Retinal pigment epithelial cell (primary cell): Measurements from ENCODE around the gene CFAP46.

Experiments
- DNase-seq: peaks from one replicate; pipeline ENCODE4 v3.0.0-alpha.2; 2010; ENCODE audit warnings: low read depth
- H3K4me3 ChIP-seq: 2 replicates; pipeline ENCODE4 v1.5.1; 2011; ENCODE audit warnings: mild to moderate bottlenecking, low read length, control low read depth, moderate library complexity
- TF ChIP-seq, protein P1 (sequence below): conservative IDR thresholded peaks from 2 replicates; pipeline ENCODE4 v1.5.1; 2011; ENCODE audit warnings: low read depth, low read length, control low read depth, inconsistent platforms

The CFAP46 gene

DNA sequence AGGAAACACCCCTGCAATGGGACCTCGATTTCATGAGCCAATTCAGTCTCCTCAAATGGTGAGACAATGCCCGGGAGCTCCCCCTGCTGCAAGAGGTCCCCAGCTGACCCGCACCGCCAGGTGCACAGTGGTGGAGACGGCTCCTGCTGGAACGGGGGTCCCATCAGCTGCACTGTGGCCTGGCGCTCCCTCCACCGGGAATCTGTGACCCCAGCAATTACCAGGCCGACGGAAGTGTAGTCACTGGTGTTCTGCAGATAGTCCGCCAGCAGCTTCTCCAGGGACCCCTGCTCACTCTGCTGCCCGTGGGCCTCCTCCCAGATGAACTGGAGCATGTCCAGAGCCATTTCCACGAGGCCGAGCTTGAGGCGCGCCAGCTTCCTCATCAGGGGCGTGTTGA, 91.5 kb downstream of the CFAP46 start:
- H3K4me3 ChIP-seq, result no peak overlapping the region
- TF ChIP-seq, protein P1, sequence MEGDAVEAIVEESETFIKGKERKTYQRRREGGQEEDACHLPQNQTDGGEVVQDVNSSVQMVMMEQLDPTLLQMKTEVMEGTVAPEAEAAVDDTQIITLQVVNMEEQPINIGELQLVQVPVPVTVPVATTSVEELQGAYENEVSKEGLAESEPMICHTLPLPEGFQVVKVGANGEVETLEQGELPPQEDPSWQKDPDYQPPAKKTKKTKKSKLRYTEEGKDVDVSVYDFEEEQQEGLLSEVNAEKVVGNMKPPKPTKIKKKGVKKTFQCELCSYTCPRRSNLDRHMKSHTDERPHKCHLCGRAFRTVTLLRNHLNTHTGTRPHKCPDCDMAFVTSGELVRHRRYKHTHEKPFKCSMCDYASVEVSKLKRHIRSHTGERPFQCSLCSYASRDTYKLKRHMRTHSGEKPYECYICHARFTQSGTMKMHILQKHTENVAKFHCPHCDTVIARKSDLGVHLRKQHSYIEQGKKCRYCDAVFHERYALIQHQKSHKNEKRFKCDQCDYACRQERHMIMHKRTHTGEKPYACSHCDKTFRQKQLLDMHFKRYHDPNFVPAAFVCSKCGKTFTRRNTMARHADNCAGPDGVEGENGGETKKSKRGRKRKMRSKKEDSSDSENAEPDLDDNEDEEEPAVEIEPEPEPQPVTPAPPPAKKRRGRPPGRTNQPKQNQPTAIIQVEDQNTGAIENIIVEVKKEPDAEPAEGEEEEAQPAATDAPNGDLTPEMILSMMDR, result no peak
- DNase-seq, result no peak

DNA sequence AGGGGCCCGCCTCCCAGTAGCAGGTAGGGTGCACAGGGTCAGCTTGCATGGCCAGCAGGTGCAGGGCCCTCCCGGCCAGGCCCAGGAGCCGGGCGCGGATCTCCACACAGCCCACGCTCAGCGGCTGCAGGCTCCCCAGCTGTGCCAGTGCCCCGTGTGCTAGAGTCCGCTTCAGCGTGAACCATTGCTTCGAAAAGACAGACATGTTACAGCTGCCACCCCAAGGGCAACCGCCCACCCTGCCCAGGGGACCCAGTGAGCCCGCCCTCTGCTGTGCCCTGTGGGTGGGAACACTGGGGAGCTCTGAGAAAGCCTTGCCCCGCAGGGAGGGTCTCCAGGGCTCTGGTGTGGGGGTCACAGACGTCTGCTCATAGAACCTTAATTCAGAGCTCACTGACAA, 92.1 kb downstream of the CFAP46 start:
- no peak for DNase-seq
- H3K4me3 ChIP-seq, result no peak overlapping the region
- TF ChIP-seq, protein P1, result no peak

DNA sequence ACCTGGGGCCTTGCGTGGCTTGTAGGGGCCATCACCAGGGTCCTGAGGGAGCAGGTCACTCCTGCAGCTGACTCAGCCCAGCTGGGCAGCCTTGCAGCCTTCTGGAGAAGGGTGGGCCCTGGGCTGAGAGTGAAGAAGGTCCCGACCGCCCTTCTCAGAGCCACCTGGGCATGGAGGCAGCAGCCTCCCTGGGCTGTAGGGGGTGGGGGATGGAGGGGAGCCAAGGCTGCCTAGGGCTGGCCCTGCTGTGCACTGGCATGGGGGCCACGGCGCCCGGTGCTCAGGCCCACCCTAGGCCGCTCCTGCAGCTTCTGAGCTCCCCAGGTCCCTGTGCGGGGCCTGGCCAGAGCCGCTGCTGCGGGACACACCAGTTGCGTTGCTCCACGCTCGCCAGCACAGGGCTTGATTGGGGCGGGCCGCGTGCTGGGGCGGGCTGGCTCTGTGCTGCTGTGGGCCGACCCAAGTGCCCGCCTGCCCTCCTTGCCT, 92.8 kb downstream of the CFAP46 start:
- DNase-seq, result no peak
- no peak overlapping the region for H3K4me3 ChIP-seq
- TF ChIP-seq, protein P1, result no peak

DNA sequence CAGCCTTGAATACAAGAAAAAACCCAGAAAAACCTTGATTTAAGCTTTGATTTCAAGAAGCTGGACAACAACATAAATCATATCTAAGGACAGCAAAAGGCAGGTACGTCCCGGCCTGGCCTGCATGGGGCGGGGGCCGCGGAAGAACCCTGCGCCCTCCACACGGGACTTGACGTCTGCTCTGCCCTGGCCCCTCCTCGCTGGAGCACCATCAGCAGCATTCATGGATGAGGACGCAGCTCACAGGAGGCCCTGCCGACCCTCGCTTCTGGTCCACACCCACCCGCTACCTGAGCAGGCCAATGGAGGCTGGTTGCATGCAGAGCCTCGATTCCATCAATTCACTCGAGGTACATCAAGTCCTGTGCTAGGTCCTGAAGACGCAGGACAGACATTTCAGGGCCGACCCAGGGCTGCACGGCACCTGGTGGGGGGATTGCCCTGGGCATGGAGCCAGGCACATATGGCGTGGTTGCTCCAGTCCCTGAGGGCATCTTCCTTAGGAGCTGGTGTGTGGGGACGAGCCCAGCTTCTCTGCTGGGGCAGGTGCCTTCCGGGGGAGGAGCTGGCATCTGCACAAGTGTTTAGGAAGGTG, 93.3 kb downstream of the CFAP46 start:
- TF ChIP-seq, protein P1, result no peak
- H3K4me3 ChIP-seq, result no peak overlapping the region
- DNase-seq, result no peak

DNA sequence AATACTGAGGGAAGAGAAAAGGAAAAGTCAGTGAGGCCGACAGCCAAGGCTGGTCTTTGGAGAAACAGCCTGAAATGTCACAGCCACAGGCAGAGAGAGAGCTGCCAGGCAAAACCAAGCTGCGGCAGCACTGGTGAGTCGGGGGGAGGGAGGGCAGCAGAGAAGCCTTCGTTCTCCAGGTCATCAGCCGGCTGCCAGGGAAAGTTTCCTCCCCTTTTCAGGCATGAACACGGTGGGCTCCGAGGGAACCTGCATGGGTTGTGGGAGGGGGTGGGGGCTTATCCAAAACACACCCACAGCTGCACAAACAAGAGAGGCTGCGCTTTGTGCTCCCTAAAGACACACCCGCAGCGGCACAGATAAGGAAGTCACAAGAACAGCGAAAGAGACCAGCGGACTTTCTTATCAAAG, 94.1 kb downstream of the CFAP46 start:
- no peak overlapping the region for H3K4me3 ChIP-seq
- TF ChIP-seq, protein P1, result no peak
- no peak for DNase-seq

DNA sequence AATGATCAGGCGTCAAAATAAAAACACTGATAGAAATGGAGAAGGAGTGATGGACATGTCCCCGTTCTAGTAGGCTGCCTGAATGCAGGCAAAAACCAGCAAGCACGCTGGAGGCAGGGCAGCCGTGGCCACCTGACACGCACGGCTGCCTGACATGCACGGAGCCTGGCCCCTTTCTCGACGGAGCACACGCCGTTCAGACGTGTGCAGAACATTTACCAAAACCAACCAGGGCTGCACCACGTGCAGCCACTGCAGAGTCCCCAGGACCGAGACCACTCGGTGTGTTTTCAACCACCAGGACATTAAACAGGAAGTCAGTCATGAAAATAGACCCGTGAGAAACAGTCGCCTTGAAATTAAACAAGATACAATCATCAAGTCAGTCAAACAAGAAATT, 94.5 kb downstream of the CFAP46 start:
- H3K4me3 ChIP-seq, result no peak overlapping the region
- TF ChIP-seq, protein P1, result no peak
- no peak for DNase-seq

DNA sequence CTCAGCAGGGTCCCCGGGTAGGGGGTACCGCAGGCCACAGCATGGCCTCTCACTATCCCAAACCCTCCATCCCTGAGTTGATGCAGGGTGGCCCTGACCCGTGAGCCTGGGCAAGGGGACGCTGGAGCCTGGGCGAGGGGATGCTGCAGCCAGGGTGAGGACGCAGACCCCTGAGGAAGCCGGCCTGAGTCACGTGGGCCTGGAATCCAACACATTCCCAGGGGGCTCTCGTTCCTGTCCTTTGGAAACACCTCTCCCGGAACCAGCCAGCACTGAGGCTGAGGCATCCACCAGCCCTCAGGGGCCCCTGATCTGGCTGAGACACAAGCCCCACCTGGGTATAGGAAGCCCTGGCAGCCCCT, 95.0 kb downstream of the CFAP46 start:
- no peak for DNase-seq
- no peak overlapping the region for H3K4me3 ChIP-seq
- TF ChIP-seq, protein P1, result no peak
